G401.6 (cell line): ENCODE results near the gene TCEA2.

ENCODE experiments used
- FAIRE-seq: peaks from 2 replicates; lab custom pipeline; 2012; peaks lifted over from hg19 to GRCh38; lab: Jason Lieb, UNC

The TCEA2 gene

DNA sequence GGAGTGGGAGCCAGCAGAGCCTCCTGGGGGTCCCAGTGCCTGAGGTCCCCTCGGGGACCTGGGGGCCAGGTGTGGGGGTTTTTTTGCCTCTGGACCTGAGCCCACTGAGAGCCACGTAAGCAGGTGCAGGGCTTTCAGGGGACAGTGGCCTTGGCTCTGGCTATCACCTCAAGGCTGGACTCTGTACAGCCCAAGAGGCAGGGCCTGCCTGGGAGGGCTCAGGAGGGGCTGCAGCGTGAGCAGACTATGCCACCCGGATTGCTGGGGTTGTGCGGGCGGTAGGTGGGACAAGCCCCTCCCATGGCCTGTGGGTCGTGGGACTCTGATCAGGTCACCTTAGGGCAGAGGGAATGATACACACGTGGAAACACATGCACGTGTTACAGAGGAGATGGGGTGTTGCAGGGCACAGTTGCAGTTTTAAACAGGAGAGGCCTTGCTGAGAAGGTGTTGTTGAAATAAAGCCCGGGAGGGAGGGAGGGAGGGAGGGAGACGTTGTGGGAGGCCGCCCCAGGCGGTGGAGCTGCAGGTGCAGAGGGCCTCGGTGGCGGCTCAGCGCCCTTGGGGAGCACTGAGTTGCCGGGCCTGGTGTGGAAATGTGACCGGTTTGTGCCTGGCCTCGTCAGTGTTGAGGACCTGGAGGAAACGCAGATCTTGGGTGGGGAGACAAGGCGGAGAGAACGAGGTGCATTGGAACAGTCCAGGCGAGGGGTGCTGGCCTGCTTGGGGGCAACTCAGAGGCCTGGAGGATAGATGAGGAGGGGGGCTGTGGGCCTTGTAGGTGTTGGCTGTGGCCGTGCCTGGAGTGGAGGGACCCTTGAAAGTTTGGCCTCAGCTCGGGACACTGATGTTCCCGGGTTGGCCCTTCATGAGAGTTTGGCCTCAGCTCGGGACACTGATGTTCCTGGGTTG is 2.3 kb downstream of the TCEA2 start:
- FAIRE-seq, result no peak

DNA sequence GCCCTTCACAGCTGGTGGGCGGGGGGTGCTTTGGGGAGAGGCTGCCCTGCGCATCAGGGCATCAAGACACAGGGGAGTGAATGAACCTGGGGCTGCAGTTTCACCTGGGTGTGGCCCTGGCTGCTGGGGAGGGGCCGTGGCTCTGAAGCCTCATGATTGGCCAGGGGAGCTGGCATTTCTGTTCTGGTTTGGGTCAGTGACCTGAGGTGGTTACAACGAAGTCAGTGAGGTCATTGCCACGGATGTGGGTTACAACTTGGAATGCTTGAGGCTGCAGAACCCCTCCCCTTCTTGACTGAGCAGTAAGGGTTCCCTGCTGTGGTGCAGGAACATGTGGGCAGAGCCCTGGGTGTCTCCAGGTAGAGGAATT is 3.0 kb downstream of the TCEA2 start:
- no peak for FAIRE-seq

DNA sequence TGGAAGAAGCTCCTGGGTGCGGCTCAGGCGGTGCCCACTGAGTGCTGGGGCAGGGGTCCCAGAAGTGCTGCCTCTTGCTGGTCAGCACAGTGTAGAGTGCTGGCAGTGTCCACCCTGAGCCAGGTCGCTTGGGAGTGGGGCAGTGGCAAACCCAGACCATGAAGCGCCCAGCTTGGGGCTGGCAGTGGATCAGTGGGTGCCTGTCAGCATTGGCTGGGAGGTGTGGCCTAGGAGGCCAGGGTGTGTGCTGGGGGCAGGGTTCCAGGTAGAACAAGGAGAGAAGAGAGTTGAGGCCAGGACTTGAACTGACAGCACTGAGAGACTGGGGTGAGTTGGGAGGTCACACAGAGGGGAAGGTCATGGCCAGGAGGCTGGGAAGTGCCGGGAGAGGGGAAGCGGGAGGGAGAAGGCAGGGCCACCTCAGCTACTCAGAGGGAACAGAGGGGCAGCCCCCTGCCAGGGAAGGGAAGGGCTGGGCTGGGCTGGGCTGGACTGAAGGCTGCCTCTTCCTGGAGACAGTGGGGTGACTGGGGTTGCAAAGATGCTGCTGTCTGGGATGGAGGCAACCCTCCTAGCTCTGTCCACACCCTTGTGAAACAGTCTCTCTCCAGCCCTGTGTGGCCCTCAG is 4.1 kb downstream of the TCEA2 start:
- FAIRE-seq, result no peak

DNA sequence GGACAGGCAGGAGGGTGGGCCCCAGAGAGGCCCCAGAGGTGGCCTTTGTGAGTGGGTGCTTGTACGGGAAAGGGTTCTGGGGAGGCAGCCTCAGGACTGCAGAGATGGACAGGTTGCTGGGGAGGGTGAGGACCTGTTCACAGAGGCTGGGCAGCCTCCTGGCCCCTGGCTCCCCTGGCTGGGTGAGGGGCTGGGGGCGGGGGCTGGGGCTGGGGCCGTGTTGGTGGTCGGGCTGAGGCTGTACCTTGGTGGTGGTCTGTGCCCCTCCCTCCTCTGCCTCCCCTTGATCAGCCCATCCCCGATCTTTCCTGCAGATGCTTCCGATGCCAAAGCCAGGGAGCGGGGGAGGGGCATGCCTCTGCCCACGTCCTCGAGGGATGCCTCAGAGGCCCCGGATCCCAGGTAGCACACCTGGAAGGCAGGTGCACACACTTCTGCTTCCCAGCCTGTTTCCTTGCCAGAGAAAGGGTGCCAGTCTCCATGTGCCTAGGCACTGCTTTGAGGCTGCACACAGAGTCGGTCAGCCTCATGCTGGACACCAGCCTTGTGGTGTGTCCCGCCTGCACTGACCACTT is 4.8 kb downstream of the TCEA2 start:
- no peak for FAIRE-seq

DNA sequence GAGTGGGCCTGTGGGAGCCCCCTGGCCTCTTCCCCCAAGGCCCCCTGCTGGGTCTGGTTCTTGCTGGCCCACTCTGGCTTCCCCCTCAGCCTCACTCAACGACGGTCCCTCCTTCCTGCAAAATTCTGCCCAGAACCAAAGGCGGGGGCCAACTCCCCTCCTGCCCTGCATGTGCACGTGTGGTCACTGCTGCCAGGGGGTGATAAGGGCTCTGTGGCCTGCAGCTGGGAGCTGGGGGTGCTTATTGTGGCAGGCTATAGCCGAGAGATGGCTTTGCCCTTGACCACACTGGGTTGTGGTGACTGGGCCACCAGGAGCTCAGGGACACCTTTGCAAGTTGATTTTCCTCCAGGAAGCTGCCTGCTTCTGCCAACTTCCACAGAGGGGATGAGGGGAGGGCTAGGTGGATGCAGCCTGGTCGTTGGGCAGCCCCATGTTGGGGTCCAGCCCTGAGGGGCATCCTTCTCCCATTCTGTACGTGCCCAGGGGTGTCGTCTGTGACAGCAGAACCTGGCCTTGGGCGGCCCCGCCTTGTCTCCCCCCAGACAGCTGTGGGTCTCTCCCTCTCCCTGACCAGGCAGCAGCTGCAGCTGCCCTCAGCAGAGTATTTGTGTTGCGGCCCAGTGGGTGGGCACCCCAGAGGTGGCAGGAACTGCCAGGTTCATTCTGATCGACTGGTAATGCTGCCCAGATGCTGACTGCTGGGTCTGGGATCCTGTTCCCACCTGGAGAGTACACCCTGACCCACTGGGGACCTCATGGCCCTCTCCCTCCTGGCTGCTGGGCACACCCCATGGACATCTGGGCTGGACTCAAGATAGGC is 5.6 kb downstream of the TCEA2 start:
- no peak for FAIRE-seq

DNA sequence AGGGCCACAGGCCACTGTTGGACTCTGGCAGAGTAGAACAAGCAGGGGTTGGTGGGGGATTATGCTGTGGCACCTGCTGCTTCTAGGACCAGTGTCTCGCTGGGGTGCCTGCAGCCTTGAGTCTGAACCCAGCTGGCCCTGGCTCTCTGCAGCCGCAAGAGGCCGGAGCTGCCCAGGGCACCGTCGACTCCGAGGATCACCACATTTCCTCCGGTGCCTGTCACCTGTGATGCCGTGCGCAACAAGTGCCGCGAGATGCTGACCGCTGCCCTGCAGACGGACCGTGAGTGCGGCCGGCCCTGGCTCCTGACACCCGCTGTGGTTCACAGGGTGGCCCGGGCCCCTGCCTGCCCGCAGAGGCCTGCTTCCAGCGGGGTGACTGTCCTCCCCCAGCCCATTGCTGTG is 6.2 kb downstream of the TCEA2 start:
- no peak for FAIRE-seq

DNA sequence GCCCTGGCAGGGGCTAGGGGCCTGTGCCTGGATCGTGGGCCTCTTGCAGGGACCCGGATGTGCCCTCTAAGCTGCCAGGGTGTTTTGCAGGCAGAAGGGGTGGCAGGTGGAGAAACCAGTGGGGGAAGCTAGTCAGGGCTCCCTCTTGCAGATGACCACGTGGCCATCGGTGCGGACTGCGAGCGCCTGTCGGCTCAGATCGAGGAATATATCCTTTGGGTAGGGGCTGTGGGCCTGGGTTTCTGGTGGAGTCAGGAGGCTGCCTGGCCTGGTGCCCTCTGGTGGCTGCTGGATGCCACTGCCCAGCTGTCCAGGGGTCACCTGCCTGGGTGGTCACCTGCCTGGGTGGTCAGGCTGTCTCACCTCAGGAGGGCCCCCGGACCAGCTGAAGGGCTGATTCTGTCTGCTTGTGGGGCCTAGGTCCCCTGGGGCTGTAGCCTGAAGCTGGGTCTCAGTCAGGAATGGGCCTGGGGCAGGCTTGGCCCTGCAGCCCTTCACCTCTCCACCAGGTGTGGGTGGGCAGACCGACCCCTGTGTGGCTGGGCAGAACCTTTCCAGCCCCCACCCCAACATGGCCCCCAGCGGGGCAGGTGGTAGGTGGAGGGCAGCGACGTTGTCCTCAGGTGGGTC is 6.7 kb downstream of the TCEA2 start:
- FAIRE-seq, result no peak

DNA sequence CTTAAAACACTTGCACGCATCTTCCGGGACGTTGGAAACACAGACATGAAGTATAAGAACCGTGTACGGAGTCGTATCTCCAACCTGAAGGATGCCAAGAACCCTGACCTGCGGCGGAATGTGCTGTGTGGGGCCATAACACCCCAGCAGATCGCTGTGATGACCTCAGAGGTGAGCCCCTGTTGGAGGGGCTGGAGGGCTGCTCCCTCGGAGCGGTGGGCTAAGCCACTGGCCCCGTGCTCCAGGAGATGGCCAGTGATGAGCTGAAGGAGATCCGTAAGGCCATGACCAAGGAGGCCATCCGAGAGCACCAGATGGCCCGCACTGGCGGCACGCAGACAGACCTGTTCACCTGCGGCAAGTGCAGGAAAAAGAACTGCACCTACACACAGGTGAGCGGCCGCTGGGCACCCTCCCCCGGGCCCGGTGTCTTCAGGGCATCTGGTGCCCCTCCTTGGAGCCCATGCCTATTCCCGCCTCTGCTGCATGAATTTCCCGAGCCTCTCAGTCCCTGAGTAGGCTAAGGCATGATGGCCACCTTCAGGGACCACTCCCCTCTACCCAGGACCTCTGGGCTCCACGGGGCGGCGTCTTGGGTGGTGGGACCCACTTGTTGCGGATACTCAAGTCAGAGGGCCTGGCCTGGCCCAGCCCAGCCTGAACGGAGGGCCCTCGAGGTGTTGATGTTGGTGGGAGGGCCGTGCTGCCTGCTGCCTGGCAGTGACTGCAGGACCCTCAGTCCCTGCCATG is 7.4 kb downstream of the TCEA2 start:
- no peak for FAIRE-seq

DNA sequence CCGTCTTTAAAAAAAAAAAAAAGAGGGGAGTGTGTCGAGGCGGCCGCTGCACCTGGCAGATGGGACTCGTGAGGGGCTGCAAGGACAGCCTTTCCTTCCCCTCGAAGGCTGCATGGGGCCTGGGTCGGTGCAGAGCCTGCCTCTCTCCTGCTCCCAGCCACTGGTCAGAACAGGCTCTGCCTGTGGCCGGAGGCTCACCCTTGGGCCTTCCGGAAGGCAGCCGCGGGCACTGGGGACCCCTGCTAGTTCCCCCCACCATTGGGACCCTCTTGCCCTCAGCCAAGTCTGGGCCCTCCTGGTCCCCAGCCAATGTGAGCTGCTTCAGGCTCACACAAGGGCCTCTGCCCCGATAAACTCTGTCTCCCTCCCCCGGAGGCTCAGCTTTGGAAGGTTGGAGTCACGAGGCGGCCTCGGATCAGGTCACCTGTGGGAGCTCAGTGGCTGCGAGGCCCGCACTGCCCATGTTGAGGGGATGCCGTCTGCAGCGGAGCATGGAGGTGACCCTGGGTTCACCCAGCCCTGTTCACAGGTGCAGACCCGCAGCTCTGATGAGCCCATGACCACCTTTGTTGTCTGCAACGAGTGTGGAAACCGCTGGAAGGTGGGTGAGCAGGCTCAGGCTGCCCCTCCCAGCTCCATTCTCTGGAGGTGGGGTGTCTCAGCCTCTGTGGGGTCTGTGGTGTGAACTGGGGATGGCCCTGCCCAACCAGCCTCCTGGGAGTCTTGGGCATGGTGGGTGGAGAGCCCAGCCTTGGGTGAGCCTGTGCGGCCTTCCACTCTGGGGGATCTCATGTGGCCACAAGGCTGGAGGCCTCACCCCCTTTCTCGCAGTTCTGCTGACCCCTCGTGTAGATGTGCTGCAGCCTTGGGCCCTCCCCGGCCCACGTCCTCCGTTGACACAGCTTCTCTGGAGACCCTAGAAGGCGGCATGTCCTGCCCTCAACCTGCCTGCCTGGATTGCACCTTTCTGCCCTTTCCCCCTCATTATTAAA is 8.6 kb downstream of the TCEA2 start:
- FAIRE-seq, result no peak

DNA sequence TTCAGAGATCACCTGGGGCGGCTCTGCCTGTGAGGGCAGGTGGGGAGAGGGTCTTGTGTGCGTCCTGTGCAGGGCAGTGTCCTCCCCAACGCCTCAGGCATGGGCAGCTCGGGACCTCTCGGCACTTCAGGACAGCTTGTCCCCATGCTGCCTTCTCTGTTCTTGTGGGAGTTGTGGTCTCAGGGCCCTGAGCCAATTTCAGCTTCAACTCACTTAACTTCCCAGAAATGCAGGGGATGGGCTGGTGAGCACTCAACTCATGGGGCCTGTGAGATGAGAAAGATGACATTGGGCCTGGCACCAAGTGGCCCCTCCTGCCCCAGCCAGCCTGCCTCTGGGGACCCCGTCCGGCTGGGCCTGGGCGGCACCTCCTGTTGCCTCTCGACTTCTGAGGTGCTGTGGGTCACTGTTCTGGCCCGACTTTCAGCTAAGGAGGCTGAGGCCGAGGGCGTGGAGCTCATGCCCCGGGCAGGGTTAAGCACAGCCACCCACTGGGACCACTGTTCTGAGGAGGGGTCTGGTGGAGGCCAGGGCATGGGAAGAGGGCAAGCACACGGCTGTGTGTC is 9.6 kb downstream of the TCEA2 start:
- no peak for FAIRE-seq

DNA sequence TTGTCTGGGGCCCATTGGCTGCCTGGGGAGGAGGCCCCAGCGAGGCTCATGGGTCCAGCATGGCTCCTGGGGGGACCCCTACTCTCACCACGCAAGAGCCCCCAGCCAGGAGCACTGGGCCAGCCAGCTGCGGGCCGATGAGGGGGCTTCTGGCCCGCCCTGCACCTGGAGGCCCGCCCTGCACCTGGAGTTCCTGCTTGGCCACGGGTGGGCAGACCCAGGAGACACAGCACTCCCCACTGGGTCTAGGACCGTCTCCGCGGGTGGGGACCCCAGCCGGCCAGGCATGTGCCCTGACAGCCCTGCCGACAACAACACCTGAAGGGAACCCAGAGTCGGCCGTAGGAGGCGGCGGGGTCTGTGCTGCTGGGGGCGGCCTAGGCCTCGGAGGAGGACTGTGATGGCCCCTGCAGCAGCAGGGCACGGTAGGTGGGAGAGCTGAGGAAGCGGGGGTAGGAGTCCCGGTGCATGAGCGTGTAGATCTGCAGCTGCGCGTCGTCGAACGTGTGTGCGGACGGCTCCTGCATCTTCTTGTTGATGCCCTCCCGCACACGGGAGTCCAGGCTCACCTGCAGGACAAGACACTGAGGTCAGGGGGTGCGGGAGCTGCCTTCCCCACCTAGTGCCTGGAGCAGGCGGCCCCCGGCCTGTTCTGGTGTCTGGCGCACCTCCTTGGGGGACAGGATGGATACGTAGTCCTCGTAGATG is 10.6 kb downstream of the TCEA2 start:
- no peak for FAIRE-seq

DNA sequence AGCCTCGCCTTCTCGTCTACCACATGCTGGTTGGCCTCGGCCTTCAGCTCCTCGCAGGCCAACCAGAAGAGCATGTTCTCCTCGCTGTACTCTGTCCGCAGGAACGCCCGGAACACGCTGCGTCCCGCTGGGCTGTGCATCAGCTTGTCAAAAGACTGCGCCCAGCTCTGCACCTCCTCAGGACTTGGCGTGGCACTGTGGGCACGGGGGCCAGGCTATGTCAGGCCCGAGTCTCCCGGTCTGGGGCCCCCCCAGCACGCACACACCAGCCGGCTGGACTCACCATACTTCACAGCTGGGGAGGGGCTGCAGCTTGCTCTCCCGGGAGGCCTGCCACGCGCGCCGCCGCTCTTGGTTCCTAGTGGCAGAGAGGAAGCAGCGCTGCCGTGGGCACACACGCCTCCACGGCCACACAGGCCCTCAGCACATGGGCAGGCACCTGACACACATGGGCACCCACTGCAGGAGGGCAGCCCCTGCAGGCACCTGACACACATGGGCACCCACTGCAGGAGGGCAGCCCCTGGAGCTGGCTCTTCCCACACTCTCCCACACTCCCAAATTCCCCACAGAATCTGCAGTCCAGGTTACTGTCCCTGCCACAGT is 11.3 kb downstream of the TCEA2 start:
- FAIRE-seq, result no peak

DNA sequence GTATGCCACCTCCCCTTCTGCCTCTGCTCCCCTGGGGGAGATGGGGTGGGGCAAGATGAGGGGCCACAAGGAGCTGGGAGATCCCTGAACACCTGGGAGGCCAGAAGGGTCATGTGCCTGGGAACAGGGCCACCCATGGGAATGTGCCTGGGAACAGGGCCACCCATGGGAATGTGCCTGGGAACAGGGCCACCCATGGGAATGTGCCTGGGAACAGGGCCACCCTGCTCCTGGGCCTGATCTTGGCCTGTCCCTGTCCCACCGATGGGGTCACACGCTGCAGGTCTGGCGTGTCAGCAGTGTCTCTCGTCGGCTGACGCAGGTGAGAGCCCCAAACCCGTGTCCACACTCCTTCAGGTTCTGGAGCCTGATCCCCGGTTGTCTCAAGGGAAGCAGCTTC is 12.0 kb downstream of the TCEA2 start:
- FAIRE-seq, result no peak

DNA sequence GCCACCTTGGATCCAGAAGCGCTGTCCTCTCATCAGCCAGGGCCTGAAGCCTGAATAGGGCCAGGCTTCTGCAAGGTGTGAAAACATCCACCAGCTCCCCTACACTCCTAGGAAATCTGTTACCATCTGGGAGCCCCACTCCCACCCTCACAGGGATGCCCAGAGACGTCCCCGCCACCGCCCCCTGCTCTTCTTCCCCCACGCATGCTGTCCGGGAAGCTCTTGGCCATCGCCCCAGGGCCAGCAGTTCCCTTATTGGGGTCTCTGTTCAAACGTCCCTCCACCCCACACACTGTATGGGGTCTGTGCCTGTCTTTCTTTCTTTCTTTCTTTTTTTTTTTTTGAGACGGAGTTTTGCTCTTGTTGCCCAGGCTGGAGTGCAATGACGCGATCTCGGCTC is 12.6 kb downstream of the TCEA2 start:
- no peak for FAIRE-seq

DNA sequence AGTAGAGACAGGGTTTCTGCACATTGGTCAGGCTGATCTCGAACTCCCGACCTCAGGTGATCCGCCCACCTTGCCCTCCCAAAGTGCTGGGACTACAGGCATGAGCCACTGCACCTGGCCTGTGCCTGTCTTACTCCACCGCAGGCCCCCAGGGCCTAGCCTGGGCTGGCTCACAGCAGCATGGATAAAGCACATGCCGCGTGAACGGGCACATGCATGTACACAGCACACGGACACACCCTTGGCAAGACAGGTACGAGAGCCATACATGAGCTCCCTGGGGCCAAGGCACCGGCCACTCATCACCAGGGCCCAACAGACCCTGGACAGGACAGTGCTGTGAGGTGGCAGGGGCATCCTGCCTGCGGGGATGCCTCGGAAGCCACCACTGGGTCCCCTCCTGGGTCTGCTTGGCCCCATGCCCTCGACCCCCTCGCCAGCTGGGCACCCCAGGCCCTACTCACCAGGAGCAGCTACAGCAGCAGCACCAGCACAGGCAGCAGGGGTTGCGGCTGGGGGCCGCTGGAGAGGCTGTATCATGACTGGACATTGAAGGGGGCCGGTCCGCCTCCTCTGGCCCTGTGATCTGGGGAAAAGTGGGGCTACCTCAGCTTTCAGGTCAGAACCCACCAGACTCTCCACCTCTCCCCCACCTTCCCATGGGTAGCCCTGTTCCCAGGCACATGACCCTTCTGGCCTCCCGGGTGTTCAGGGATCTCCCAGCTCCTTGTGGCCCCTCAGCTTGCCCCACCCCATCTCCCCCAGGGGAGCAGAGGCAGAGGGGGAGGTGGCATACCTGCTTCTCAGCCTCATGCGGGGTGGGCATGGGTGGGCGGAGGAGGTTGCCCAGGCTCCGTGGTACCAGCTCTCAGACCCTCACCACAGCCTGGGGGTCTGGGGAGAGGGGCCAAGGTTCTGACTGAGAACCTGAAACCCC is 13.3 kb downstream of the TCEA2 start:
- no peak for FAIRE-seq

DNA sequence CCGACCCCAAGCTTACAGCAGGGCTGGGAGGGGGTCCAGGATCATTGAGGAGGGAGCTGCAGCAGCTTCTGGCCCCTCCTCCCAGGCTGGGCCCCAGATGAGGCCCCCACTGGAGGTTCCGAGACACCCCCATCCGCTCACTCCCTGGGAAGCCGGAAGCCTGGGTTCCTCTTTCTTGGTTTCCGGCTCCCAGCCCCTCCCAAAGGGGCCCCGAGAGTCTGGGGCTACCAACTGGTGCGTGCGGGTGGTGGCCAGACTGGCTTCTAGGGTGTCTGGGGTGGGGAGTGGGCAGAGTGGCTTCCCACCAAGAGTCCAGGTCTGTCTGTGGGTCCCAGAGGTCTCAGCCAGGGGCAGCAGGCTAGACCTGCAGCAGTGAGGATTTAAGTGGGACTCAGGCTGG is 14.1 kb downstream of the TCEA2 start:
- FAIRE-seq, result no peak

DNA sequence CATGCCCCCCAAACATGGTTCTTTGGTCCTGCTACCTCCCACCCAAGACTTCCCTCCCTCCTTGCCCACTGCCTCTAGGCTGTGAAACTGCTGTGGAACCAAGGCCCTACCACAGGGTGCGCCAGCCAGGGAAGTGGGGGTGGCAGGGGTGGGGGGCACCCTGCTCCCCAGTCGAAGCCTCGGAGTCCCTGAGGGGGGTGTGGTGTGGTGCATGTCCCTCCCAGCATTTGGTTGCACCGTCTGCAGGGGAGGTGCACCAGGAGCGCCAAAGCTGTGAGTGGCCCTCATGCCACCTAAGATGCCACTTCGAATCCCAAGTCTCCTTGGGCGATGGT is 14.5 kb downstream of the TCEA2 start:
- no peak for FAIRE-seq
